ENCODE measurements around the gene OXSR1. TPM values are rescaled to one million over a fixed set of nuclear protein-coding genes. Genes with fewer than 3 reads are reported as not detected.

The OXSR1 gene
- total RNA-seq, 1 donor from 2014 or later, result 13.3 TPM

DNA sequence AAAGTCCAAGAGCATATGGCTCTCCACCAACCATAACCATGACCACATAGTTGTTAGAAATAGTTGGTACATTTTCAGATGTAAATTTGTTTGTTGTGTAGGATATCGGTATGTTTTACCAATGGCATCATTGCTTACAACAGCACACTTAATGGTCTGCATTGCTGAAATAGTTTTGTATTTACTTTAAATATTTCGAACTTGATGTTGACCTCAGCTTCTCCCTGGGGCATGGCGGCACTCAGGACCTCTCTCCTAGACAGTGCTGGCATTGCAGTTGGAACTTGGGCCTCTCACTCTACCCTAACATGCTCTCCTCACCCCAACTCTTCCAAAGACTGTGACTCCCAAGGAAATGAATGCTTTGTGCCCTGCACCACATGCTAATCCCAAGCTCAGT lies 105.3 kb downstream of the OXSR1 start:
- no peaks in the 10 kb centered on the region for H3K9me3 ChIP-seq
- no peak overlapping the region for H3K27ac ChIP-seq
- no peak overlapping the region for H3K4me3 ChIP-seq
- intact Hi-C loops (cut with DNase I), result no loop called here
- DNase-seq (ENCODE audit: low spot score in 2 of 2), result no peak
- no peaks in the 10 kb centered on the region for H3K4me1 ChIP-seq
- H3K27me3 ChIP-seq, result no peaks in the 10 kb centered on the region
- no peak for TF ChIP-seq CTCF (IDR thresholded peaks at IDR 0.05)
- peaks cover 0 to 6% of the 10 kb centered on the region in 2 donors for H3K36me3 ChIP-seq

- no peaks in the 10 kb centered on the region for H3K27me3 ChIP-seq
- no peak for TF ChIP-seq CTCF (IDR thresholded peaks at IDR 0.05)
- intact Hi-C loops (cut with DNase I), result no loop called here
- H3K36me3 ChIP-seq, result peaks cover 0 to 8% of the 10 kb centered on the region in 2 donors
- no peaks in the 10 kb centered on the region for H3K4me1 ChIP-seq
- no peak overlapping the region for H3K4me3 ChIP-seq
- no peak overlapping the region for H3K27ac ChIP-seq
- no peaks in the 10 kb centered on the region for H3K9me3 ChIP-seq
- no peak for DNase-seq (ENCODE audit: low spot score in 2 of 2)
Observed at GRCh38 chr3:38271553-38271952, 106.2 kb downstream of the OXSR1 start.

DNA sequence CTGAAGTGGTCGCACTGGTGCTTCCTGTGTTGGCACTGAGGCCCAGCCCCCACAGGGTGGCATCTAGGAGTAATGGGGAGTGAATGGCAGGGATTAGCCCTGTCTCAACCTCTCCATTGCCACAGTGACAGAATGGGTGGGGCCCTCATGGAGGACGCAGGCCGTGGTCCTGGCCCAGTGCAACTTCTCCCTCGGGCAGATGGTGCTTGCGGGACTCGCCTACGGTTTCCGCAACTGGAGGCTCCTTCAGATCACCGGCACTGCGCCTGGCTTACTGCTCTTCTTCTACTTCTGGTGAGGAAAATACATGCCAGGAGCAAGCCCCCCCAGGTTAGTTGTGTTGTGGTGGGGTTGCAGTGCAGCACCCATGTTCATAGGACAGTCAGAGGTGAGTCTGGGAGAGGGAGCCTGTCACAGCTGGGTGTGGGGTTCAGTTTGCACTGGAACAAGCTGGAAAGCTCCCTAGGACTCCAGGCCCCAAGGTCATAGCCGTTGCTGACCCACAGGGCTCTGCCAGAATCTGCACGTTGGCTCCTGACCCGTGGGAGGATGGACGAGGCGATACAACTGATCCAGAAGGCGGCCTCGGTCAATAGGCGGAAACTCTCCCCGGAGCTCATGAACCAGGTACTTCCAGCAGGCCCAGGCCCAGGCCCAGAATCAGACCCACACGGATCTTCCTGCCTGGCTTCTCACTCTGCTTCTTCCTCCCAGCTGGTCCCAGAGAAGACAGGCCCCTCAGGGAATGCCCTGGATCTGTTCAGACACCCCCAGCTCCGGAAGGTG lies 109.7 kb downstream of the OXSR1 start:
- Histone ChIP-seq H3K27ac (no peak overlapping the region), H3K36me3 (peaks cover 0 to 13% of the 10 kb centered on the region in 2 donors), H3K4me3 (no peak overlapping the region), H3K4me1 (no peaks in the 10 kb centered on the region), H3K9me3 (no peaks in the 10 kb centered on the region), H3K27me3 (no peaks in the 10 kb centered on the region)
- no peak for DNase-seq (ENCODE audit: low spot score in 2 of 2)
- intact Hi-C loops (cut with DNase I), result no loop called here
- no peak for TF ChIP-seq CTCF (IDR thresholded peaks at IDR 0.05)

DNA sequence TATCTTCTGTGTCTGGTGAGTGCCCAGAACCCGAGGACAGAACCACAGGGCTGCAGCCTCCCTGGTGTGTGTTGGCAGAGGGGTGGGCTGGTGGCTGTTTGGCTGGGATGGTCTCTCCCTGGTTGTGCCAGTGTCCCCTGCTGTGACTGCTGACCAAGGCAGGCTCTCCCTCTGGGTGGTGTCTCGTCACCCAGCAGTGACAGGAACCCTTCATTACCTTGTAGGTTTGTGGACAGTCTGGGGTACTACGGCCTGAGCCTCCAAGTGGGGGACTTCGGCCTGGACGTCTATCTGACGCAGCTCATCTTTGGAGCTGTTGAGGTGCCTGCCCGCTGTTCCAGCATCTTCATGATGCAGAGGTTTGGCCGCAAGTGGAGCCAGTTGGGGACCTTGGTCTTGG lies 110.3 kb downstream of the OXSR1 start:
- Histone ChIP-seq H3K4me1 (no peaks in the 10 kb centered on the region), H3K27me3 (no peaks in the 10 kb centered on the region), H3K36me3 (peaks cover 0 to 13% of the 10 kb centered on the region in 2 donors), H3K9me3 (no peaks in the 10 kb centered on the region), H3K27ac (no peak overlapping the region), H3K4me3 (no peak overlapping the region)
- DNase-seq (ENCODE audit: low spot score in 2 of 2), result no peak
- no peak for TF ChIP-seq CTCF (IDR thresholded peaks at IDR 0.05)
- intact Hi-C loops (cut with DNase I), result no loop called here

DNA sequence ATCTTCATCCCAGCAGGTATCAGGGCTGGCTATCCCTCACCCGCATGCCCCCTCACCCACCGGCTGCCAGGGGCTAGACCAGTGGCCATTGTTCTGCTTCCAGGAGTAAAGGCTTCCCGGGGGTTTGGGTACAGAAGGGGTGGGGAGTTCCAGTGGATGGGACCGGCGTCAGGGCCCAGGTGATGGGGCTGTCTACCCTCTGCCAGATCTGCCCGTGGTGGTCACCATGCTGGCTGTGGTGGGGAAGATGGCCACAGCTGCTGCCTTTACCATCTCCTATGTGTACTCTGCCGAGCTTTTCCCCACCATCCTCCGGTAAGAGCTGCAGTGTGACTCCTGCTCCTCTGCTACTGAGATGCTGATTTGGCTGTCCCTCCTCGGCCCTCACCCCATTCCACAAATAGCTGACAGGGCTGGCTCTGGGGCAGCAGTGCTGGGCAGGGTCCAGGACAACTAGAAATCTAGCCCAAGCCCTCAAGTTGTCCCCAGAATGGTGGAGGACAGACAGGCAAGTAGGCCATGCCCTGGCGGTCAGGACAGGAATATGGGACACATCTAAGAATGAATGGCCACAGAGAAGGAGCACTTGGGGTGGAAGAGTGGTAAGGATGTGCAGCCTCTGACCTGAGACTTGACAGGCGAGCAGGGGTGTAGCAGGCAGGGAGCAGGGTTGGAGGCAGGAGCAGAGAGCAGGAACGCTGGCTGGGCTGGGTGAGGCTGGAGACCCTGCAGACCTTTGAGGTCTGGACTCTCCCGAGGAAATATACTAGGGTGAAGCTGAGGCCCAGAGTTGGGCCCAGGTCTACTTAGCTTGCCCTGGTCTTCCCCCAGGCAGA lies 111.0 kb downstream of the OXSR1 start:
- H3K4me3 ChIP-seq, result no peak overlapping the region
- TF ChIP-seq CTCF (IDR thresholded peaks at IDR 0.05), result no peak
- H3K27ac ChIP-seq, result no peak overlapping the region
- no peaks in the 10 kb centered on the region for H3K4me1 ChIP-seq
- no peaks in the 10 kb centered on the region for H3K9me3 ChIP-seq
- no peaks in the 10 kb centered on the region for H3K27me3 ChIP-seq
- peaks cover 0 to 13% of the 10 kb centered on the region in 2 donors for H3K36me3 ChIP-seq
- intact Hi-C loops (cut with DNase I), result no loop called here
- no peak for DNase-seq (ENCODE audit: low spot score in 2 of 2)
